DMS53 treated with DMSO at 0.1 percent for 48 hours (cell line): Measurements from ENCODE around the gene GLS2.
"Not testable (repeated sequence)": the region's sequence is repeated elsewhere in the genome, so short reads cannot be mapped to it uniquely, and the experiment has no call there.

Source experiments
- DNase-seq: peaks from one replicate; lab custom pipeline; 2025; ENCODE audit not compliant: unreplicated experiment; lab: John Stamatoyannopoulos, UW

Gene GLS2

GRCh38 chr12:56493409-56494105 lies 5.6 kb upstream of the GLS2 start:
- DNase-seq = not testable (repeated sequence)

DNA sequence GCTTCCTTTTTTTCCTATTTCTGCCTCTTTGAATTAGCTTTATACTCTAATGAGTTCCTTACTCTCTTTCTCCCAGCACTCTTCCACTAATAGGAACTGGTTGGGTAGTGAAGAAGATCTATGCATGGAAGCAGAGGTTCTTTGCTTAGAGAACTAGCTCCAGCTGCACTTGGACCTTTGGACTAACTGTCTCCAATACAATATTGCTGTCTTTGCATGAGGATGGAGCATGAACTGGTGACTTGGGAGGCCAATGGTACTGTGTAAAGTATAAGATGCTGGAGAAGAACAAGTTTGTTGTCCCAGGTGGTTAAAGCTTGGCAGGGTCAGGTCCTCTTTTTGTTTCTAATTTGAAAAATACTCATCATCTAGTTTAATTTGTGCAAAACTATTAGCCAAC lies 2.4 kb upstream of the GLS2 start:
- no peak for DNase-seq

DNA sequence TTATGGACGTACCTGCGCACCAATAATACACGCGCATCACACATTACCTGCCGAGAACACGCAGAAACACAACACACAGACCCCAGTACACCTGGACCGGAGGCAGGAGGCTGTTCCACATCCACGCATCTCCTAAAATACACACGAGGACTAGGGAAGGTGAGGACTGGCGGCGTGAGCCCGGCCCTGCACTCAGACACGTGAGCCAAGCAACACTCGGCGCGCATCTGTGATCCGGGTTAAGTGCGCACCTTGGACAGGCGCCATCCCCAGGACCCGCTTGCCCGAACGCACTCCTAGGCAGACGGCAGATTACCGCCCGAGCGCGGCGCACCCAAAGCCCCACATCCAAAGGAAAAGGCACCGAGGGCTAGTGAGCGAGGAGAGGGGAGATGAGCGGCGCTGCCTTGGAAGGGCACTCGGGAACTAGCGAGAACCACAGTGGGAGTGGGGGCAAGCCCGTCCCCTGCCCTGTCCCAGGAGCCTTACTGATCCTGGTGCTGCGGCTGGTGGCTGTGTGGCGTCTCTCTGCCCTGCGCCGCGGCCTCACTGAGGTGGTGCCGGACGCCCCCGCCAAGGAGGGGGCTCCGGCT lies 417 bp downstream of the GLS2 start:
- DNase-seq = peak; percentile 56

GRCh38 chr12:56486694-56487093 lies 1.3 kb downstream of the GLS2 start:
- no peak for DNase-seq

DNA sequence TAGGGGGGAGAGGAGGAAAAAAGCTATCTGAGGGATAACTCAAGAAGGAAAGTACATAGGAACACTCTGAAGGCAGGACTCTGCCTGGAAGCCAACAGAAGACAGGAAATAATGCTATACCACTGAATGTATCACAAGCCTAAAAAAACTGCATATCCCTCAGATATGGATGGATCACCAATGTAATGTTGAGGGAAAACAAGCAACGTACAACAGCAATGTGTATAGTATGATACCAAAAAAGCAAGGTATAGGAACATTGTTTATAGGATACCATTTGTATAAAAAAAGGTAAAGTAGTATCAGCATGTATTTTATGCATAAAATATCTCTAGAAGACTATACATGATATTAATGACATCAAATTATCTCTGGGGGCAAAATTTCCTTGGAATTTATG lies 3.4 kb downstream of the GLS2 start:
- no peak for DNase-seq

- DNase-seq = no peak
These were observed 8.3 kb downstream of the GLS2 start for GRCh38 chr12:56479625-56480024.

DNA sequence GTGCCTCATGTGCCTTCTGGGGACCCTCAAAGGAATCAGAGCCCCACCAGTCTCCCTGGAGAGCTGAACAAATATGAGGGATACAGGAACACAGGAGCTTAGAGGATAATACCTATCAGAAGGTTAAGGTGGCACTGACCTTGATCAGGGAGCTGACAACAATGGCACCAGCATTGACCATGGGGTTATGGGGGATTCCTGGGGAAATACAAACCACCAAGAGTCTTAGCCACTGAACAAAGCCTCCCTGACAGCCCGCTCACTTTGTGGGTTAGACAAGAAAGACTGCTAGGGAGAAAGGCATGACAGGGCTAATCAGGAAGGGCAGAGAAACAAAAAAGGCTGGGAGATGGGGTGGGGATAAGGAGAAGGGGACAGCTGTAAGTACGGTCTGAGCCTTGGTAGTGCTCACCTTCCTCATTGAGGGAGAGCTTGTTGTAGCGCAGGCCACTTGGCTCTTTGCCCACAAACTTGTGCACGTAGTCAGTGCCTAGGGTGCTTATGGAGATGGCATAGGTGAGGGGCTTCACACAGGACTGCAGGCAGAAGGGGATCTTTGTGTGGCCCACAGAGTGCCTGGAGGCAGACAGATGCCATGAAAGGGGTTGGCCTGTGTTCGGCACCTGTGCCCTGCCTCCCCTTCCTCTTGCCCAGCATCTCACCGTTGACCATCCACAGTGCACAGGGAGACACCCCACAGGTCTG lies 10.3 kb downstream of the GLS2 start:
- no peak for DNase-seq

DNA sequence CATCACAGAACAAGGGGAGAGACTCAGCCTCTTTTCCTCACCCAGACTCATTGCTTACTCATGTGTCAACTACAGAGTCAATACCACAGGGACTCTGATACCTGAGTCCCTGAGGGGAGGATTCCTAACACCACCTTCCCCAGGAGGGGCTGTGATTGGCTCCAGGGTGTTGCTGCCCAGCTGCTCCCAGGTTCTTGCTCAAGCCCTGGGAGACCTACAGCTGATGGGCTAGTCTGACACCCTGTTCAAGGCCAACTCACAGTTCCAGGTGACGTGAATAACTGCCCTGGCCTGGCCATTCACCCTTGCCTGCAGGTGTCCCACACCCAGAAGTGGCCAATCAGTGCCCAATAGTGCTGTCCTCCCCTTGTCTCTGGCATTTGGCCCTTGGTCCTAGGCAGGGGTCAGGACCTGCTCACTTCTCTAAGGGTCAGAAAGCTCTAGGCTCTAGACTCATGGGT lies 11.0 kb downstream of the GLS2 start:
- no peak for DNase-seq

DNA sequence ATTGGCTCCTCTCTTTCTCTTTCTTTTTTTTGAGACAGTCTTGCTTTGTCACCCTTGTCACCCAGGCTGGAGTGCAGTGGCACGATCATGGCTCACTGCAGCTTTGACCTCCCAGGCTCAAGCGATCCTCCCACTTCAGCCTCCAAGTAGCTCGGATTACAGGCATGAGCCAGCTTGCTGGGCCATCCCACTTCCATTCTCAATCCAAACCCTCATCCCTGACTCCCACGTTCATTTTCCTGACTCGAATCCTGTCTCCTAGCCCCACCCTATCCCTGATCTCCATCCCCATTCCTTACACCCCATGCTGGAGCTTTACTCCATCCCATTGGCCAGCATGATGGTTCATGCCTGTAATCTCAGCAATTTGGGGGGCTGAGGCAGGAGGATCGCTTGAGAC lies 11.8 kb downstream of the GLS2 start:
- no peak for DNase-seq

GRCh38 chr12:56474389-56474788 lies 13.6 kb downstream of the GLS2 start:
- DNase-seq = no peak

- DNase-seq = no peak
These were observed 18.7 kb downstream of the GLS2 start for GRCh38 chr12:56469007-56469930.

DNA sequence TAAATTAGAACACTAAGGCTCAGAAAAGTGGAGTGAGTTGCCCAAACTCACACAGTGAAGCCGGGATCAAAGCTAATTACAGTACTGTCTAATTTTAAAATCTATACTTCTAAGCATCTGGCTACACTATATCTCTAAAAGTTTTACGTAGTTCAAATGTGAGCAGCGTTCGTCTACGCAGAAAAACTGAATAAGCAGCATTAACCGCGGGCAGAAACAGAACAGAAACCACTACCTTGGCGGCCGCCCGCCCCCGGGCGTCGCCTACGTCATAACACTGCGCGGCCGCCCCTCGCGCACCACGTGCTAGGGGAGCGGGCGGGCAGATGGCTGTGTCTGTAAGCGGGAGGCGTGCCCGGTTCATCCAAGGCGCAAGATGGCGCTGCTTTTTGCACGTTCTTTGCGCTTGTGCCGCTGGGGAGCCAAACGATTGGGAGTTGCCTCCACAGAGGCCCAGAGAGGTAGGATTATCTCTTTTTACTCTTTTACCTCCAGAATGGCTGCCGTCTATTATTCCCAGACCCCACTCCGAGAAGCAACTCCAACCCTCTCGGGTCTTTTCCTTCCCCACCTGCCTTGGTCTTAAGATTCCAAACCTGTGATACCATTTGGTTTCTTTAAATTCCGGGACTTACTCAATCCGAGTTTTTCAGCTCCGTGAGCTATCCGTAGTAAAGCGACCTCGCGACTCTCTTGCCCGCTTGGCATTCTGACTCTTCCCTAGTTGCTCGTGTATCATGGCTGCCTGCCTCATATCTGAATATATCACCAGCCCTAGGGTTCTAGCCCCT lies 19.6 kb downstream of the GLS2 start, which contains the start of gene SPRYD4:
Gene SPRYD4 (plus strand): TSS at position 363 of the 791 bp plus-strand sequence. CDS start 14 bp downstream, at position 377.
- DNase-seq = peak; percentile 89

DNA sequence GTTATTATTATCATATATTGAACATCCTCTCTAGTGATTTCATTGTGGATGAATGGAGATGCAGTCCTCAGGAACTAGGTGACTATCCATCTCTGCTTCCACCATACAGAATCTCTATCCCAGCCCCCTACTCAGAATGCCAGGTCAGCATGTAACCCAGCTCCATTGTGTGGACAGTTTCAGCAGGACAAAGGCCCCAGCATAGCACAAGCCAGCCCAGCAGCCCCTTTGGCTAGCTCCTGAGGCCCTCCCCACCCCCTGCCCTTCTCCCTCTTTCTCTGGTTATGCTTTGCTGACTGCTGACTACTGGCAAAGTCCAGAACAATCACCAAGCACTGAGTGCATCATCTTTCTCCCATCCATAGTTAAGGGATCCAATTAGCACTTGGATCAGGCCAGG lies 25.4 kb downstream of the GLS2 start:
- DNase-seq = no peak

DNA sequence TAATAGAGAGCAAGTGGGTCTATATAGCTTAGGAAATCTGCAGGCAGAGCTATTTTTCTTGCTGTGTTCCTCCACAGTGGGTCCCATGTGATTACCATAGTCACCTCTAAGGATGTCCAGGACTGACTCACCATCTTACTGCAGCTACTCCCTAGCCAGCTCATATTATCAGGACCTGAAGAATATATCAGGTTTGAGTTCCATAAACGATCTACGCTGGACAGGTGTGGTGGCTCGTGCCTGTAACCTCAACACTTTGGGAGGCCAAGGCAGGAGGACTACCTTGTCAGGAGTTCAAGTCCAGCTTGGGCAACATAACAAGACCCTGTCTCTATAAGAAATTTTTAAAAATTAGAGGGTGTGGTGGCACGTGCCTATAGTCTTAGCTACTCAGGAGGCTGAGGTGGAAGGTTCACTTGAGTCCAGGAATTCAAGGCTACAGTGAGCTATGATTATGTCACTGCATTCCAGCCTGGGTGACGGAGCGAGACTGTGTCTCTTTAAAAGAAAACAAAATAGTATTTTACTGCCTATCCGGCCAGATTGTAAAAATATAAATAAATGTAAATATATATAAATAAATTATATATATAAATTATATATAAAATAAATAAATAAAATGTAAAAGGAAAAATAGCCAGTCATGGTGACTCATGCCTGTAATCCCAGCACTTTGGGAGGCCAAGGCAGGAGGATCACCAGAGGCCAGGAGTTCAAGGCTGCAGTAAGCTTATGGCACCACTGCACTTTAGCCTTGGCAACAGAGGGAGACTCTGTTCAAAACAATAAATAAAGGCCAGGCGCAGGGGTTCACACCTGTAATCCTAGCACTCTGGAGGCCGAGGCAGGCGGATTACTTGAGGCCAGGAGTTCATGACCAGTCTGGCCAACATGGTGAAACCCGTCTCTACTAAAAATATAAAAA lies 26.5 kb downstream of the GLS2 start:
- no peak for DNase-seq

GRCh38 chr12:56457817-56458216 lies 30.1 kb downstream of the GLS2 start:
- peak; percentile 12 for DNase-seq

DNA sequence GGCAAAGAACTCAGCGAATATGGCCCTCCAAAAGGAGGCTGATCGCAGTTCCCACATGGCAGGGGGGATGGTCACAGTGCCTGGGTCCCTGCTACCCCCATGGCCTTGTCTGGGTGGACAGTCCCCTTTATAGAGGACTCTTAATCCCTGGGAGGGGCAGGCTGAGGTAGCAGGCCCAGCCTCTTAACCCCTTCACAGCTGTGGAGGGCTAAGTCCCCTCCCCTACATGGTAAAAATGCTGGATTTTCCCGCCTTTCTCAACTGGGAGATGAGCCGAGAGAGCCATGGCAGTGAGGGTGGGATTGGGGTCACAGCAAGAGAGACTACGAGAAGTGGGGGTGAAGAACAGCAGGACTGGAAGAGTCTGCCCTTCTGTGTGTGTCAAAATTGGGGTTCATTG lies 33.4 kb downstream of the GLS2 start, which contains the start of gene MIP:
Gene MIP (minus strand): TSS at position 101 of the 400 bp plus-strand sequence. CDS start 44 bp downstream, at position 57.
- DNase-seq = no peak

- DNase-seq = no peak
These were observed 36.8 kb downstream of the GLS2 start for GRCh38 chr12:56451147-56451546.

DNA sequence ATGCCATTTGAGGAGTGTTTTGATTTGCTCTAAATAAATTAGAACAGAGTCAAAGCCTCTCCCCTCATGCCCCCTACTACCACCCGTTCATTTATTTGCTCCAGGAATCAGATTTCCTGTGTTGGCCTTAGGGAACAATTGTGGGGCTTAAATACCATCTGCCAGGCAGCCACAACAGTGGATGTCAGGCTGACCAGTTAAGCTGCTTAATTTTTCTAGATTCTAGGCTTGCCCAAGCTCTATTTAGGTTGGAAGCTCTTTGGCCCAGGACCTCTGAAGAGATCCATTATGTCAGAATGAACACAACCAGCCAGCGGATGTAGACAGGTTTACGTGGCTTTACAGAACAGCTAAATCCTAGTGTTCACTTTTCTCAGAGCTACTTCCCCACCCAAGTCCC lies 37.7 kb downstream of the GLS2 start:
- no peak for DNase-seq

DNA sequence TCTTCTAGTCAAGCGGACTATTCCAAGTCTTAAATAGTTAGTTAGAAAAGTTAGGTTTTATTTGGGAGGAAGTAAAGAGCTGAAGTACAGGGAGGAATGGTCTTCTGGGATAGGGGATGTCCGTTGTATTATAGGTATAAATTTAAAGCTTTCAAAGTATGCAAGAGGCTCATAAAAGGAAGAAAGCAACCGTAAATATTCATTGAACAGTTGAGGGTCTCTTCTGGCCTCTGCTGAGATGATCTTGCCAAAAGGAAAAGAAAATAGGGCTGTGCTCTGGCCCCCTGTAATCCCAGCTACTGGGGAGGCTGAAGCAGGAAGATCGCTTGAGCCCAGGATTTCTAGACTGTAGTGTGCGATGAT lies 38.4 kb downstream of the GLS2 start:
- DNase-seq = no peak
